ENCODE measurements around the gene ZNF468.

DNA sequence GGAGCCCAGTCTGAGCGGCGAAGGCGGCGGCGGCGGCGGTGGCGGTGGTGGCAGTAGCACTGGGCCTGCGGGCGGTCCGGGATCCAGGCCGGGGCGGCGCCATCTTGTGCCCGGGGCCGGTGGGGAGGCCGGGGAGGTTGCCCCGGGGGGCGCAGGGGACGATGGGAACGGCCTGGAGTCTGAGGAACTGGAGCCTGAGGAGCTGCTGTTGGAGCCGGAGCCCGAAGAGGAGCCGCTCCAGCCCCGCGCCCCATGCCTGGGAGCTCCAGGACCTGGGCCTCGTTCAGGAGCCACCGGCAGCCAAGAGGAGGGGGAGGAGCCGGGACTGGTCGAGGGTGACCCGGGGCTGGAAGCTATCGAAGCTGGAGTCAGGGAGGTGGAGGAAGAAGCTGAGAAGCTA, 47.6 kb downstream of the ZNF468 start:
- TF ChIP-seq POLR2A (IDR thresholded peaks at IDR 0.05) (no peak), EP300 (IDR thresholded peaks at IDR 0.05) (no peak)
- TF ChIP-seq, protein P1, sequence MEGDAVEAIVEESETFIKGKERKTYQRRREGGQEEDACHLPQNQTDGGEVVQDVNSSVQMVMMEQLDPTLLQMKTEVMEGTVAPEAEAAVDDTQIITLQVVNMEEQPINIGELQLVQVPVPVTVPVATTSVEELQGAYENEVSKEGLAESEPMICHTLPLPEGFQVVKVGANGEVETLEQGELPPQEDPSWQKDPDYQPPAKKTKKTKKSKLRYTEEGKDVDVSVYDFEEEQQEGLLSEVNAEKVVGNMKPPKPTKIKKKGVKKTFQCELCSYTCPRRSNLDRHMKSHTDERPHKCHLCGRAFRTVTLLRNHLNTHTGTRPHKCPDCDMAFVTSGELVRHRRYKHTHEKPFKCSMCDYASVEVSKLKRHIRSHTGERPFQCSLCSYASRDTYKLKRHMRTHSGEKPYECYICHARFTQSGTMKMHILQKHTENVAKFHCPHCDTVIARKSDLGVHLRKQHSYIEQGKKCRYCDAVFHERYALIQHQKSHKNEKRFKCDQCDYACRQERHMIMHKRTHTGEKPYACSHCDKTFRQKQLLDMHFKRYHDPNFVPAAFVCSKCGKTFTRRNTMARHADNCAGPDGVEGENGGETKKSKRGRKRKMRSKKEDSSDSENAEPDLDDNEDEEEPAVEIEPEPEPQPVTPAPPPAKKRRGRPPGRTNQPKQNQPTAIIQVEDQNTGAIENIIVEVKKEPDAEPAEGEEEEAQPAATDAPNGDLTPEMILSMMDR (IDR thresholded peaks at IDR 0.05), result no peak
